ENCODE data around the gene GAB1. TPM values are rescaled to one million over a fixed set of nuclear protein-coding genes. Genes with fewer than 3 reads are reported as not detected.

The GAB1 gene
- total RNA-seq, 1 experiment from 2014 or later: 3.8 TPM

- intact Hi-C loops (cut with micrococcal nuclease): loop anchor here (2.0 kb wide), 1 partner anchor 108 kb away; no protein-coding TSS in a partner anchor
Observed at GRCh38 chr4:143374771-143375170, 38.1 kb downstream of the GAB1 start.

More at GRCh38 chr4:143374771-143375170, 38.1 kb downstream of the GAB1 start:
- no peaks in the 10 kb centered on the region for H3K9me2 ChIP-seq (ENCODE audit: insufficient read depth)
- ChIA-PET RAD21 (ENCODE audit: low non-redundant PET in 1 of 2, low total read pairs in 2 of 2, uncharacterized antibody in 2 of 2, unreplicated experiment in 2 of 2) (no interaction called here), CTCF (no interaction called here), POLR2A (no interaction called here)
- no peak overlapping the region for H3K27ac ChIP-seq (ENCODE audit: low read depth, low read length)
- no TSS peak for BruUV-seq (replicated peaks)
- DNase-seq (ENCODE audit: low read depth, low spot score) (no peak), ATAC-seq (no peak)
- no peaks in the 10 kb centered on the region for H4K20me1 ChIP-seq (ENCODE audit: insufficient read depth)
- H3K4me2 ChIP-seq (ENCODE audit: low read length): no peak overlapping the region
- H3K27me3 ChIP-seq (ENCODE audit: insufficient read depth, low read length): no peaks in the 10 kb centered on the region
- no peak overlapping the region for H3K9ac ChIP-seq (ENCODE audit: low read length)
- no peaks in the 10 kb centered on the region for H3K9me3 ChIP-seq (ENCODE audit: control insufficient read depth in 1 of 2, insufficient read depth in 1 of 2, low read depth in 1 of 2, low read length in 2 of 2)
- H2AFZ ChIP-seq (ENCODE audit: low read depth, low read length, poor library complexity, severe bottlenecking): no peak overlapping the region
- no peaks in the 10 kb centered on the region for H3K4me1 ChIP-seq (ENCODE audit: control insufficient read depth in 1 of 2, insufficient read depth in 2 of 2, low read length in 2 of 2)
- no peaks in the 10 kb centered on the region for H3K36me3 ChIP-seq (ENCODE audit: control insufficient read depth in 1 of 2, insufficient read depth in 2 of 2, low read length in 2 of 2)
- H3K79me2 ChIP-seq (ENCODE audit: insufficient read depth, low read length): no peaks in the 10 kb centered on the region
- TF ChIP-seq REST (IDR thresholded peaks at IDR 0.05; ENCODE audit: low read depth) (no peak), POLR2A (IDR thresholded peaks at IDR 0.05; ENCODE audit: borderline replicate concordance, extremely low read depth, insufficient read depth, insufficient read length) (no peak), POLR2AphosphoS5 (IDR thresholded peaks at IDR 0.05; ENCODE audit: low read depth, low read length) (no peak), JUND (IDR thresholded peaks at IDR 0.05) (no peak), RAD21 (IDR thresholded peaks at IDR 0.05; ENCODE audit: low read depth) (no peak), SRF (IDR thresholded peaks at IDR 0.05; ENCODE audit: low read depth) (no peak)
- H3K4me3 ChIP-seq (replicated peaks in 1 of 2; ENCODE audit: low read depth in 1 of 2, low read length in 2 of 2): no peak overlapping the region

All from HCT116 (cell line).